GM21529 (cell line): ENCODE results near the gene TM9SF3.

Source experiments
- ATAC-seq: cut with Tn5 transposase; IDR thresholded peaks from one replicate; pipeline ENCODE4 v1.9.1; 2021; ENCODE audit not compliant: unreplicated experiment

The TM9SF3 gene

GRCh38 chr10:96482815-96483588 is 103.8 kb downstream of the TM9SF3 start:
- no peak for ATAC-seq

GRCh38 chr10:96478355-96478754 is 108.5 kb downstream of the TM9SF3 start:
- ATAC-seq: no peak

DNA sequence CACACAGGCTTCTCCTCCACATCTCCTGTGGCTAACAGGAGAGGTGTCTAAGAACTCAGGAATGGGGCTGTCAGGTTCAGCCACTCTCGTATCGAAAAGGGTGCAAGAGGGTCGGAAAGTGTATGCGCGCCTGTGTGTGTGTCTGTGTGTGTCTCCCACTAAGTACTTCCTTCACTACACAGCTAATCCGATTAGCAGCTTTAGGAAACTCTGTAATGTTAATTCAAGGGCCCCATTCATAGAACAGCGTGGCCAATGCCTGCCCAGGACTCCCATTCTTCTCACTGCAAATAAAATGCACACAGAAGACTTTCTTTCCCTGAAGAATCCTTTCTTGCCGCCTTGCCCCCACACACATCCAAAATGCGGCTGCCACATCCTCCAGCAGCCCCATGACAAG is 112.9 kb downstream of the TM9SF3 start:
- no peak for ATAC-seq

DNA sequence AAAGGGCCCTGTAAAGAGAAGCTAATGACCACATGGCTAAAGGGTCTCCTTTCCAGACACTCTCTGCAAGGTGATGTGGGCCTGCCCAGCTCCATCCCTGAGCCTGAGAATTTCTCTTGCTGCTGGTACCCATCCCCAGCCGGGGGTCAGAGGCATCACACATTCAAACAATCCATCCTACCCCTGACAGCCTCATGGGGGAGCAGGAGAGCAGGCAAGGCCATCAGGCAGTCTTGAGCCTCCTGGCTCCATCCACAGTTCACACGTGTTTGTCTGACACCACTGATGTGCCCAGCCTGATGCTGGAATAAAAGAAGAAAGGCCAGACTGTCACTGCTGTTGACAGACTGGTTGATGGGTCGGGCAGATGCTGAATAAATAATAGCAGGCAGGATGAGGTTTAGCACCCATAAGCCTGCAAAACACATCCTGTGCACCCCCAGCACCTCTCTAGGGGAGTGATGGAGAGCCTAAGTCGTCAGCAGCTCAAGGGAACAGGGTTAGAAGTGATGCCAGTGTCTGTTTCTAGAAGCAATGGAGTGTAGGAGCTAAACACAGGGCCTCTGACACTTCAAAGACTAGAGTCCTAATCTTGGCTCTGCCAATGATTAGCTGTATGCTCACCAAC is 116.6 kb downstream of the TM9SF3 start:
- no peak for ATAC-seq

- no peak for ATAC-seq
These were observed 118.0 kb downstream of the TM9SF3 start for GRCh38 chr10:96468845-96469244.
